Measurements from ENCODE around the gene XIRP1. TPM values are rescaled to one million over a fixed set of nuclear protein-coding genes. Genes with fewer than 3 reads are reported as not detected.

XIRP1 gene
- total and polyA plus RNA-seq, 9 donors = 0.04 to 0.13 (median 0.11) TPM; not detected in 5

GRCh38 chr3:39146083-39146501 lies 46.3 kb downstream of the XIRP1 start:
- Histone ChIP-seq H3K4me1 (ENCODE audit: insufficient read depth) (peaks cover 45% of the 10 kb centered on the region), H3K9me3 (no peaks in the 10 kb centered on the region), H3K27me3 (no peaks in the 10 kb centered on the region), H3K27ac (peak overlapping the region in 1 of 2 donors; percentile 14), H3K4me3 (no peak overlapping the region), H3K36me3 (no peaks in the 10 kb centered on the region)
- TF ChIP-seq POLR2A (IDR thresholded peaks at IDR 0.05) (no peak), EP300 (IDR thresholded peaks at IDR 0.05) (no peak)
- TF ChIP-seq, protein P1, sequence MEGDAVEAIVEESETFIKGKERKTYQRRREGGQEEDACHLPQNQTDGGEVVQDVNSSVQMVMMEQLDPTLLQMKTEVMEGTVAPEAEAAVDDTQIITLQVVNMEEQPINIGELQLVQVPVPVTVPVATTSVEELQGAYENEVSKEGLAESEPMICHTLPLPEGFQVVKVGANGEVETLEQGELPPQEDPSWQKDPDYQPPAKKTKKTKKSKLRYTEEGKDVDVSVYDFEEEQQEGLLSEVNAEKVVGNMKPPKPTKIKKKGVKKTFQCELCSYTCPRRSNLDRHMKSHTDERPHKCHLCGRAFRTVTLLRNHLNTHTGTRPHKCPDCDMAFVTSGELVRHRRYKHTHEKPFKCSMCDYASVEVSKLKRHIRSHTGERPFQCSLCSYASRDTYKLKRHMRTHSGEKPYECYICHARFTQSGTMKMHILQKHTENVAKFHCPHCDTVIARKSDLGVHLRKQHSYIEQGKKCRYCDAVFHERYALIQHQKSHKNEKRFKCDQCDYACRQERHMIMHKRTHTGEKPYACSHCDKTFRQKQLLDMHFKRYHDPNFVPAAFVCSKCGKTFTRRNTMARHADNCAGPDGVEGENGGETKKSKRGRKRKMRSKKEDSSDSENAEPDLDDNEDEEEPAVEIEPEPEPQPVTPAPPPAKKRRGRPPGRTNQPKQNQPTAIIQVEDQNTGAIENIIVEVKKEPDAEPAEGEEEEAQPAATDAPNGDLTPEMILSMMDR (IDR thresholded peaks at IDR 0.05) = no peak
- DNase-seq = peak in 1 of 5 donors; percentile 23
- intact Hi-C loops (cut with DNase I) = loop anchor here in 2 of 4 donors (5.0 kb wide), 2 partner anchors 39 to 41 kb away; partner anchors contain the start of genes GORASP1 (in 1 of the 2) and TTC21A (in 1 of the 2)
- WGBS, 3 donors = 62 to 65% (median 63%) methylated on average over 11 of the region's 11 CpGs

GRCh38 chr3:39144748-39145380 lies 47.5 kb downstream of the XIRP1 start:
- intact Hi-C loops (cut with DNase I) = loop anchor here in 2 of 4 donors (5.0 kb wide), 2 partner anchors 38 to 42 kb away; partner anchors contain the start of genes GORASP1 (in 1 of the 2) and TTC21A (in 1 of the 2)
- no peak overlapping the region for H3K27ac ChIP-seq
- no peaks in the 10 kb centered on the region for H3K27me3 ChIP-seq
- H3K4me1 ChIP-seq (ENCODE audit: insufficient read depth) = peaks cover 41% of the 10 kb centered on the region
- no peaks in the 10 kb centered on the region for H3K9me3 ChIP-seq
- no peak for DNase-seq
- H3K4me3 ChIP-seq = no peak overlapping the region
- no peaks in the 10 kb centered on the region for H3K36me3 ChIP-seq
- TF ChIP-seq, protein P1 (IDR thresholded peaks at IDR 0.05) = no peak
- no peak for TF ChIP-seq POLR2A (IDR thresholded peaks at IDR 0.05)
- TF ChIP-seq EP300 (IDR thresholded peaks at IDR 0.05) = no peak
- 94 to 96% (median 96%) methylated on average over 23 of the region's 23 CpGs for WGBS, 3 donors

DNA sequence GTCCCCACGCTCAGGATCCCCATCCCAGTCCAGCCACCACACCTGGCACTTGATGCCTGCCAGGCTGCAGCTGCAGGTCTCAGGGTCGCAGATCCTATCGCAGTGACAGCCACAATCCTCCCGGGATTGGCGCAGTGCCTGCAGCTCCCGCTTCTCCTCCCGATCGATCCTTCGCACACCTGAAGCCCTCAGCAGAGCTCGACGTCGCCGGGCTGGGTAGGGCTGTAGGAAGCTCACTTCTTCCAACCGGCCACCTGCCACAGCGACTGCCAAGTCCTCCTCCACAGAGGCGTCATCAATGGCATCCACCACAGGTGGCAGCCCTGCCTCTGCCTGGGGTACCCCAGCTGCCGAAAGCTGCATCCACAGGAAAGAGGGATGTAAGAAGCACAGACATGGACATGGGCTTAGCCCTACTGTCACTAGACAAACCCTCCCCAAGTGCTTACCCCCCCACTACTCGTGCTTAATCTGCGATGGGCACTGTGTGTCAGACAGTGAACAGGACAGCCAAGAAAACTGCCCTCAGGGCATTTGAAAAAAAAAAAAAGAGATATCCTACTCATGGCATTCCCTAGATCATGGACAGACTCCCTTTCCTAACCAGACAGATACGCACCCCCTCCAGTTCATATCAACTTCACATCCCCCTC lies 48.2 kb downstream of the XIRP1 start:
- H3K9me3 ChIP-seq = no peaks in the 10 kb centered on the region
- intact Hi-C loops (cut with DNase I) = no loop called here
- TF ChIP-seq EP300 (IDR thresholded peaks at IDR 0.05) = no peak
- no peak for TF ChIP-seq POLR2A (IDR thresholded peaks at IDR 0.05)
- TF ChIP-seq, protein P1 (IDR thresholded peaks at IDR 0.05) = no peak
- H3K27ac ChIP-seq = no peak overlapping the region
- H3K4me3 ChIP-seq = no peak overlapping the region
- peaks cover 41% of the 10 kb centered on the region for H3K4me1 ChIP-seq (ENCODE audit: insufficient read depth)
- WGBS, 3 donors = 74 to 87% (median 79%) methylated on average over 20 of the region's 20 CpGs
- no peaks in the 10 kb centered on the region for H3K36me3 ChIP-seq
- H3K27me3 ChIP-seq = no peaks in the 10 kb centered on the region
- DNase-seq = peak in 1 of 5 donors; percentile 45

GRCh38 chr3:39143051-39143885 lies 49.1 kb downstream of the XIRP1 start:
- Histone ChIP-seq H3K27ac (no peak overlapping the region), H3K36me3 (no peaks in the 10 kb centered on the region), H3K9me3 (no peaks in the 10 kb centered on the region), H3K27me3 (no peaks in the 10 kb centered on the region), H3K4me3 (no peak overlapping the region), H3K4me1 (ENCODE audit: insufficient read depth) (peaks cover 34% of the 10 kb centered on the region)
- 71 to 80% (median 76%) methylated on average over 14 of the region's 14 CpGs for WGBS, 3 donors
- TF ChIP-seq EP300 (IDR thresholded peaks at IDR 0.05) (no peak), POLR2A (IDR thresholded peaks at IDR 0.05) (no peak)
- TF ChIP-seq, protein P1 (IDR thresholded peaks at IDR 0.05) = no peak
- intact Hi-C loops (cut with DNase I) = no loop called here
- no peak for DNase-seq

Measured in ovary (tissue), 9 donors.